Heart left ventricle (tissue), 16 donors: ENCODE measurements around the gene RCE1. TPM values are rescaled to one million over a fixed set of nuclear protein-coding genes. Genes with fewer than 3 reads are reported as not detected.
A peak's percentile ranks its signal among the peaks of the same experiment; 100 is the strongest.

Experiments
- ATAC-seq, 4 donors: fragments of 200-7000 bp; cut with Tn5 transposase; one replicate each; pipeline ENCODE4 v1.9.1; 2020 to 2022; ENCODE audit warnings: moderate library complexity in 4 of 4, mild to moderate bottlenecking in 3 of 4, moderate number of reproducible peaks in 1 of 4
- DNase-seq, 5 donors: peaks; one replicate each; pipeline ENCODE4 v3.0.0-alpha.2; 2020
- H3K27ac ChIP-seq, 12 donors: fragments of 200-600 bp; sonication (generic) in 4 of 12; one replicate each; pipeline versions ENCODE4 v1.5.0 to v1.8.0; 2016 to 2022; ENCODE audit warnings: mild to moderate bottlenecking in 2 of 12
- H3K27me3 ChIP-seq, 9 donors: fragments of 200-600 bp; sonication (generic) in 2 of 9; one replicate each; pipeline versions ENCODE4 v1.5.1 to v1.8.0; 2016 to 2022; ENCODE audit warnings: mild to moderate bottlenecking in 3 of 9
- H3K36me3 ChIP-seq, 9 donors: fragments of 200-600 bp; sonication (generic) in 2 of 9; one replicate each; pipeline versions ENCODE4 v1.5.0 to v1.8.0; 2018 to 2022; ENCODE audit warnings: mild to moderate bottlenecking in 2 of 9
- H3K4me1 ChIP-seq, 12 donors: fragments of 200-600 bp; sonication (generic) in 4 of 12; one replicate each; pipeline versions ENCODE4 v1.5.0 to v1.8.0; 2016 to 2022; ENCODE audit warnings: mild to moderate bottlenecking in 3 of 12
- H3K4me3 ChIP-seq, 12 donors: fragments of 200-600 bp; sonication (generic) in 4 of 12; one replicate each; pipeline versions ENCODE4 v1.5.0 to v1.8.0; 2017 to 2022; ENCODE audit warnings: mild to moderate bottlenecking in 9 of 12, moderate library complexity in 4 of 12
- H3K9me3 ChIP-seq, 12 donors: fragments of 200-600 bp; sonication (generic) in 4 of 12; one replicate each; pipeline versions ENCODE4 v1.5.0 to v1.8.0; 2016 to 2022; ENCODE audit warnings: mild to moderate bottlenecking in 1 of 12
- POLR2A ChIP-seq, 2 donors: fragments of 450-650 bp; IDR thresholded peaks; one replicate each; pipeline ENCODE4 v1.6.1; 2017; ENCODE audit warnings: antibody characterized with exemption in 2 of 2, mild to moderate bottlenecking in 2 of 2, moderate library complexity in 2 of 2
- WGBS, 4 donors: extraction: QIAGEN DNeasy Blood & Tissue Kit in 2 of 4; methylation state at CpG; one replicate each; pipeline versions ENCODE4 v1.1.5 to v1.1.7; 2013 to 2018; 5-methylcytosine and 5-hydroxymethylcytosine counted together
- intact Hi-C, 10 donors: fragments of 100-400 bp; cut with DNase I; formaldehyde crosslinking; loops; one replicate each; pipeline versions ENCODE4 v1.11.1 to v1.14.2; 2022
- polyA plus RNA-seq, 2 donors: library from polyadenylated mRNA; stranded (reverse); fragments of 200-250 nt; gene quantifications; one replicate each; pipeline ENCODE4 v1.2.3, GENCODE V29; 2013
- total RNA-seq, 9 donors: library from RNA; depleted of rRNA in 2 of 9; stranded (reverse); fragments of >200 nt in 2 of 9; fragmentation: NEBNext Ultra II Directional in 3 of 9; extraction: Animal tissue kit (Norgen Biotek cat#: 25700) in 3 of 9; gene quantifications; one replicate each; pipeline versions ENCODE4 v1.1.0 to v1.2.4, GENCODE V29; 2016 to 2023
- TF ChIP-seq, protein P1 (sequence below), 12 donors: fragments of 200-600 bp; sonication (generic) in 4 of 12; IDR thresholded peaks; one replicate each; pipeline versions ENCODE4 v1.5.0 to v1.8.0; 2018 to 2022; ENCODE audit warnings: antibody characterized with exemption in 12 of 12, mild to moderate bottlenecking in 5 of 12
- donor health status: ischemic (EF 13 %, LVEDD 7.1; RV severe dilation, severe dysfunction).
- donor health status: healthy with polysubstance abuse.
- donor health status: DM: no; HTN: yes; CAD: no.
- donor health status: DM: no; HTN: no; CAD: no.
- donor health status: ischemic (EF 25% LVEDD 6.9; RV normal size, moderate dysfunction).
- donor health status: ischemic (EF 25% LVEDD 5.7; RV mildly dilated, moderate dysfunction).
- donor health status: healthy.
- donor health status: DM: yes; HTN: yes; CAD: no.
- donor health status: ischemic (EF 35%, LVEDD 5.7; RV mildly dilated, moderate dysfunction).
- donor health status: nonischemic (EF 11% LVEDD 7.7; RV severe dilation, severe dysfunction).
- donor health status: DM: yes; HTN: yes; CAD: no.
- donor health status: PGD.
- donor health status: ischemic (EF 29% LVEDD 5.4; RV normal size, mild dysfunction).
- donor health status: nonischemic (EF 23%, LVEDD 6.1; RV moderate dilation, normal function).

The RCE1 gene
- total and polyA plus RNA-seq, 11 donors: 2.1 to 9.5 (median 5.0) TPM

DNA sequence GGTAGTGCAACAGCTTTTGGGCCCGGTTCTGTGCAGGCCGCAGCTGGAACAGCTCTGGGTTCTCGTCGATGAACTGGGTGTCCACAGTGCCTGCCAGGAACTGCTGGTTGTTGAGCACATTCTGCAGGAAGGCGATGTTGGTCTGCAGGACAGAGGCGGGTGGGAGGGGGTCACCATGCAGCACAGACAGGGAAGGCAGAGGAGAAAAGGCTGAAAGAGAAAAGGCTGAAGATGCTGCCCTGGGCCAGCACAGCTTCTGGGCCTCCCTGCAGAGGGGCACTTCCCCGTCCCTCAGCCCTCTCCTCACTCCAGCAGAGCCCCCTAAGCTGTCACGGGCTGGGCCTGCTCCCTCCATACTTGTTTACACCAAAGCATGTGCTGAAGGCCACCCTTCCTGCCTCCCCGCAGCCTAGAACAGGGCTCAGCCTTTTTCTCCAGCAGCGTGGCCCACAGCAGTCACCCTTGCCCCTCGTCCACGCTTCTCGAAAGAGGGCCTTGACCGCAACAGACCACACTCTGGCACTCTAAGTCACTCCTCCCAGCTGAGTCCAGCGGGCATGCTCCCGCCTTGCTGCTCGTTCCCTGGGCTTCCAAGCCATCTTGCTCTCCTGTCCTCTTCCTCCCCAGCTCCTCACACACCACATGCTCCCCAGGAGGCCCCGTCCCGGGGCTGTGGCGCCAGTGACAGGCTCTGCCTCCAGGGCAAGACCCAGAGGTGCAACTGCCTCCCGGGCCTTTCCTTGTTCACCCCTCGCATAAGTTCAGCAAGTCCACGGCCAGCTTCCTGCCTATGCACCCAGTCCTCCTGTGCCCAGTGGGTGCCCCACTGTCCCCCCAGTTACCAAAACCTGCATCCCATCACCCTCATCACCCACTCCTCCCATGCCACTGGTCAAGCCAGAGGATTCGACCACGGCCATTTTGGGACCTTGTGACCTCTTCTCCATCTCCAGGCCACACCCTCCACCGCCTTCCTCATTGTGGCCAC is 10.3 kb downstream of the RCE1 start:
- H3K9me3 ChIP-seq: no peaks in the 10 kb centered on the region
- ATAC-seq (no peak), DNase-seq (no peak)
- H3K36me3 ChIP-seq: peaks cover 0 to 6% (median under 1%) of the 10 kb centered on the region in 9 donors
- H3K27me3 ChIP-seq: no peaks in the 10 kb centered on the region
- intact Hi-C loops: no loop called here
- no peak for TF ChIP-seq POLR2A (IDR thresholded peaks at IDR 0.05)
- TF ChIP-seq, protein P1, sequence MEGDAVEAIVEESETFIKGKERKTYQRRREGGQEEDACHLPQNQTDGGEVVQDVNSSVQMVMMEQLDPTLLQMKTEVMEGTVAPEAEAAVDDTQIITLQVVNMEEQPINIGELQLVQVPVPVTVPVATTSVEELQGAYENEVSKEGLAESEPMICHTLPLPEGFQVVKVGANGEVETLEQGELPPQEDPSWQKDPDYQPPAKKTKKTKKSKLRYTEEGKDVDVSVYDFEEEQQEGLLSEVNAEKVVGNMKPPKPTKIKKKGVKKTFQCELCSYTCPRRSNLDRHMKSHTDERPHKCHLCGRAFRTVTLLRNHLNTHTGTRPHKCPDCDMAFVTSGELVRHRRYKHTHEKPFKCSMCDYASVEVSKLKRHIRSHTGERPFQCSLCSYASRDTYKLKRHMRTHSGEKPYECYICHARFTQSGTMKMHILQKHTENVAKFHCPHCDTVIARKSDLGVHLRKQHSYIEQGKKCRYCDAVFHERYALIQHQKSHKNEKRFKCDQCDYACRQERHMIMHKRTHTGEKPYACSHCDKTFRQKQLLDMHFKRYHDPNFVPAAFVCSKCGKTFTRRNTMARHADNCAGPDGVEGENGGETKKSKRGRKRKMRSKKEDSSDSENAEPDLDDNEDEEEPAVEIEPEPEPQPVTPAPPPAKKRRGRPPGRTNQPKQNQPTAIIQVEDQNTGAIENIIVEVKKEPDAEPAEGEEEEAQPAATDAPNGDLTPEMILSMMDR (IDR thresholded peaks at IDR 0.05): no peak
- peaks cover 0 to 13% (median 7%) of the 10 kb centered on the region in 12 donors for H3K4me1 ChIP-seq
- 90 to 94% (median 93%) methylated on average over 26 of the region's 26 CpGs for WGBS, 4 donors
- no peak overlapping the region for H3K4me3 ChIP-seq
- no peak overlapping the region for H3K27ac ChIP-seq

DNA sequence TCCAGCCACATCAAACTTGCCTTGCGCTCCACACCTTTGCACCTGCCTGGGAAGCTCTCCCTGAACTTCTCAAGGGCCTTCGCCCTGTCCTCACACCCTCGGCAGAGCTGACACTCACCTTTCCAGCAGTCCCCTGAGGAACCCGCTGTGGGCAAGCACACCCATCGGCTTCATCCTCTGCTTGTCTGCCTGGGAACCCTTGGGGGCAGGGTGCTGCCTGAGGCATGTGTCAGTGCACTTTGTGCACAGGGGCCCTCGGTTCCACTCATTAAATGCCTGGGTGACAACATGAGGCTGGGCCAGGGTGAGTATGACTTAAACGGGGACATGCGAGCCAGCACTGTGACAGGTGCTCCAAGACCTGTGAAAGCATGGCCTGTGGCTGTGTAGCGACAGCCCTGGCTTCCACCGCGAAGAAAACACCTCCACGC is 11.0 kb downstream of the RCE1 start:
- Histone ChIP-seq H3K9me3 (no peaks in the 10 kb centered on the region), H3K4me1 (peaks cover 0 to 13% (median 7%) of the 10 kb centered on the region in 12 donors), H3K4me3 (no peak overlapping the region), H3K27me3 (no peaks in the 10 kb centered on the region), H3K36me3 (peaks cover 0 to under 1% (median 0%) of the 10 kb centered on the region in 9 donors), H3K27ac (no peak overlapping the region)
- WGBS, 4 donors: 91 to 94% (median 92%) methylated on average over 8 to 12 of the region's 12 CpGs
- intact Hi-C loops: no loop called here
- TF ChIP-seq POLR2A (IDR thresholded peaks at IDR 0.05): no peak
- TF ChIP-seq, protein P1 (IDR thresholded peaks at IDR 0.05): no peak
- ATAC-seq (no peak), DNase-seq (peak in 2 of 5 donors; percentile 21 to 46)

DNA sequence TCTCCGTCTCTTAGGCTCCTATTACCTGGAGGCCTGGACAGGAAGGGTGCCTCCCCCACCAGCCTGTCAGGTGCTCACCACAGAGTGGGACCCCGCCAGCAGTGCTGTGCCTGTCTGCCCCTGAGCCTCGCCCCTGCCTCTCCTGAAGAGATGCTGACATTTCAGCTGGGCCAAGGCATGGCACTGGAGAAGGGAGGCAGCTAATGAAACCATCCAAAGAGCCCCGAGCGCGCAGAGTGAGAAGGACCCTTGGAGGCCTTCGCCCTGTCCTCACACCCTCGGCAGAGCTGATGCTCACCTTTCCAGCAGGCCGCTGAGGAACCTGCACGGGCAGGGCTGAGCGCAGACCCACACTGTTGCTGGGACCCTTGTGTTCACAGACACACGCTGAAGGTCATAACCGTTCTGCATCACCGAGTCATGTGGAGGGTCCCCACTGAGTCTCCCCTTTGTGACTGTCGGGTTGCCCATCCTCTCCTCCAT is 11.5 kb downstream of the RCE1 start:
- intact Hi-C loops: loop anchor here in 2 of 10 donors (5.0 kb wide), 1 partner anchor 103 kb away; the partner anchor contains the start of gene PC (in 2 of the 2)
- H3K27me3 ChIP-seq: no peaks in the 10 kb centered on the region
- H3K27ac ChIP-seq: no peak overlapping the region
- H3K9me3 ChIP-seq: no peaks in the 10 kb centered on the region
- peaks cover 0 to 13% (median 7%) of the 10 kb centered on the region in 12 donors for H3K4me1 ChIP-seq
- 96 to 97% (median 97%) methylated on average over 11 to 15 of the region's 15 CpGs for WGBS, 4 donors
- no peak for TF ChIP-seq POLR2A (IDR thresholded peaks at IDR 0.05)
- TF ChIP-seq, protein P1 (IDR thresholded peaks at IDR 0.05): no peak
- DNase-seq (peak in 2 of 5 donors; percentile 21 to 56), ATAC-seq (no peak)
- H3K36me3 ChIP-seq: no peaks in the 10 kb centered on the region
- no peak overlapping the region for H3K4me3 ChIP-seq
